GM23248 (cell line): ENCODE measurements around the gene RIOK1.

Experiments used
- EZH2 ChIP-seq: fragments of 200-600 bp; sonication (generic); IDR thresholded peaks from 2 replicates; pipeline ENCODE4 v1.6.1; 2018; ENCODE audit warnings: antibody characterized with exemption, mild to moderate bottlenecking; ENCODE audit not compliant: insufficient read depth, poor library complexity, severe bottlenecking
- EZH2phosphoT487 ChIP-seq: fragments of 200-600 bp; sonication (generic); IDR thresholded peaks from 2 replicates; pipeline ENCODE4 v1.6.1; 2018; ENCODE audit warnings: antibody characterized with exemption, moderate library complexity, mild to moderate bottlenecking, low read depth; ENCODE audit not compliant: insufficient read depth

GRCh38 chr6:7341271-7341670 is 48.3 kb upstream of the RIOK1 start:
- TF ChIP-seq EZH2 (no peak), EZH2phosphoT487 (no peak)
